PC-9 (cell line): ENCODE data around the gene CD79B.
"Not testable (repeated sequence)": the region's sequence is repeated elsewhere in the genome, so short reads cannot be mapped to it uniquely, and the experiment has no call there.

Experiments used
- CTCF ChIP-seq: fragments of 200-600 bp; sonication (generic); conservative IDR thresholded peaks from 2 replicates; pipeline ENCODE4 v1.6.1; 2017; ENCODE audit warnings: mixed run types, antibody characterized with exemption, mild to moderate bottlenecking, moderate library complexity
- EZH2 ChIP-seq: fragments of 200-600 bp; sonication (generic); IDR thresholded peaks from 2 replicates; pipeline ENCODE4 v1.8.0; 2017; ENCODE audit warnings: antibody characterized with exemption, low read depth

GRCh38 chr17:63920779-63921178 lies 11.4 kb downstream of the CD79B start:
- not testable (repeated sequence) for TF ChIP-seq CTCF, EZH2
